ENCODE results near the gene NSD1. TPM values are rescaled to one million over a fixed set of nuclear protein-coding genes. Genes with fewer than 3 reads are reported as not detected.
A peak's percentile ranks its signal among the peaks of the same experiment; 100 is the strongest.

The NSD1 gene
- polyA plus RNA-seq, 1 donor (not counting 4 experiments of a cell fraction or from before 2014, with no cell fraction given) = 13.6 TPM

- no peak overlapping the region for H2AFZ ChIP-seq (ENCODE audit: control insufficient read depth, low read length)
- H3K4me1 ChIP-seq (ENCODE audit: control insufficient read depth, extremely low read depth, insufficient read depth, low read length) = peaks cover 2% of the 10 kb centered on the region
- no peaks in the 10 kb centered on the region for H3K9me1 ChIP-seq (ENCODE audit: control insufficient read depth, extremely low read depth, insufficient read depth, low read length)
- dilution Hi-C loops (cut with MboI; ENCODE audit: extremely low pct_ligation_motif_present, low sequenced_read_pairs) = no loop called here
- H3K27ac ChIP-seq (ENCODE audit: control insufficient read depth, insufficient read depth, low read length) = no peak overlapping the region
- H4K20me1 ChIP-seq (ENCODE audit: control insufficient read depth, extremely low read depth, insufficient read depth, low read length) = no peaks in the 10 kb centered on the region
- peaks cover 10% of the 10 kb centered on the region for H3K27me3 ChIP-seq (ENCODE audit: control insufficient read depth, extremely low read depth, insufficient read depth, low read length)
- no peak for TF ChIP-seq EZH2 (IDR thresholded peaks at IDR 0.05; ENCODE audit: low read length)
- TF ChIP-seq CTCF (optimal IDR thresholded peaks at IDR 0.05 in 1 of 3, IDR thresholded peaks at IDR 0.05 in 1 of 3, conservative IDR thresholded peaks at IDR 0.05 in 1 of 3; ENCODE audit: extremely low read depth in 1 of 3, insufficient read depth in 2 of 3, low read length in 3 of 3) = no peak
- H3K79me2 ChIP-seq (ENCODE audit: control insufficient read depth, insufficient read depth, low read length) = no peaks in the 10 kb centered on the region
- H3K4me3 ChIP-seq (ENCODE audit: control insufficient read depth in 2 of 3, extremely low read depth in 1 of 3, insufficient read depth in 2 of 3, low read depth in 1 of 3, low read length in 3 of 3) = no peak overlapping the region
- H3K9me3 ChIP-seq (ENCODE audit: control insufficient read depth, low read depth, low read length) = no peaks in the 10 kb centered on the region
- no peak overlapping the region for H3K9ac ChIP-seq (ENCODE audit: control insufficient read depth, extremely low read depth, insufficient read depth, low read length)
- FAIRE-seq (no peak), DNase-seq (ENCODE audit: low read depth, low spot score) (no peak)
- no peaks in the 10 kb centered on the region for H3K36me3 ChIP-seq (ENCODE audit: control insufficient read depth in 2 of 2, extremely low read depth in 1 of 2, insufficient read depth in 2 of 2, low read length in 2 of 2)
- no peak overlapping the region for H3K4me2 ChIP-seq (ENCODE audit: control insufficient read depth, extremely low read depth, insufficient read depth, low read depth, low read length)
Observed at GRCh38 chr5:177084175-177084574, 49.4 kb upstream of the NSD1 start.

GRCh38 chr5:177085985-177086653 lies 47.5 kb upstream of the NSD1 start:
- H3K27me3 ChIP-seq (ENCODE audit: control insufficient read depth, extremely low read depth, insufficient read depth, low read length) = peaks cover 10% of the 10 kb centered on the region
- H3K4me2 ChIP-seq (ENCODE audit: control insufficient read depth, extremely low read depth, insufficient read depth, low read depth, low read length) = peak overlapping the region; percentile 45
- H3K9me3 ChIP-seq (ENCODE audit: control insufficient read depth, low read depth, low read length) = no peaks in the 10 kb centered on the region
- H3K36me3 ChIP-seq (ENCODE audit: control insufficient read depth in 2 of 2, extremely low read depth in 1 of 2, insufficient read depth in 2 of 2, low read length in 2 of 2) = no peaks in the 10 kb centered on the region
- no peaks in the 10 kb centered on the region for H3K79me2 ChIP-seq (ENCODE audit: control insufficient read depth, insufficient read depth, low read length)
- no peak overlapping the region for H3K27ac ChIP-seq (ENCODE audit: control insufficient read depth, insufficient read depth, low read length)
- H3K9ac ChIP-seq (ENCODE audit: control insufficient read depth, extremely low read depth, insufficient read depth, low read length) = no peak overlapping the region
- dilution Hi-C loops (cut with MboI; ENCODE audit: extremely low pct_ligation_motif_present, low sequenced_read_pairs) = no loop called here
- peak overlapping the region in 1 of 3 experiments; percentile 30 for H3K4me3 ChIP-seq (ENCODE audit: control insufficient read depth in 2 of 3, extremely low read depth in 1 of 3, insufficient read depth in 2 of 3, low read depth in 1 of 3, low read length in 3 of 3)
- DNase-seq (ENCODE audit: low read depth, low spot score) = no peak
- no peaks in the 10 kb centered on the region for H3K9me1 ChIP-seq (ENCODE audit: control insufficient read depth, extremely low read depth, insufficient read depth, low read length)
- TF ChIP-seq EZH2 (IDR thresholded peaks at IDR 0.05; ENCODE audit: low read length) (no peak), CTCF (optimal IDR thresholded peaks at IDR 0.05 in 1 of 3, IDR thresholded peaks at IDR 0.05 in 1 of 3, conservative IDR thresholded peaks at IDR 0.05 in 1 of 3; ENCODE audit: extremely low read depth in 1 of 3, insufficient read depth in 2 of 3, low read length in 3 of 3) (peak in 1 of 3 experiments; percentile 2)
- no peak for FAIRE-seq
- H4K20me1 ChIP-seq (ENCODE audit: control insufficient read depth, extremely low read depth, insufficient read depth, low read length) = no peaks in the 10 kb centered on the region
- no peak overlapping the region for H2AFZ ChIP-seq (ENCODE audit: control insufficient read depth, low read length)
- H3K4me1 ChIP-seq (ENCODE audit: control insufficient read depth, extremely low read depth, insufficient read depth, low read length) = peaks cover 2% of the 10 kb centered on the region

Measured in keratinocyte (primary cell).